K562 (cell line): ENCODE results near the gene SLC35A1. TPM values are rescaled to one million over a fixed set of nuclear protein-coding genes. Genes with fewer than 3 reads are reported as not detected.

Source experiments
- CAMTA2 ChIP-seq: fragments of 250-450 bp; sonication (Bioruptor Pico); conservative IDR thresholded peaks from 2 replicates; pipeline ENCODE4 v1.5.1; 2022
- CBX1 ChIP-seq: sonication (generic); IDR thresholded peaks from 2 replicates; pipeline ENCODE4 v1.6.1; 2016; ENCODE audit warnings: antibody characterized with exemption, low read depth, mild to moderate bottlenecking
- CHD1 ChIP-seq: fragments of 200-600 bp; sonication (generic); IDR thresholded peaks from one replicate; pipeline ENCODE4 v1.6.1; 2012; ENCODE audit warnings: mild to moderate bottlenecking, moderate library complexity, low read length, inconsistent platforms
- FOXA1 ChIP-seq: fragments of 450-650 bp; IDR thresholded peaks from 2 replicates; pipeline ENCODE4 v1.6.1; 2016; ENCODE audit warnings: mild to moderate bottlenecking, borderline replicate concordance
- HNRNPK ChIP-seq: fragments of 200-400 bp; formaldehyde crosslinking; IDR thresholded peaks from one replicate; pipeline ENCODE4 v1.6.1; 2018; ENCODE audit warnings: mild to moderate bottlenecking, low read depth, low read length; ENCODE audit not compliant: poor library complexity, severe bottlenecking
- IRF1 ChIP-seq: sonication (generic); formaldehyde crosslinking; IDR thresholded peaks from 2 replicates; pipeline ENCODE4 v1.8.0; 2022; ENCODE audit warnings: missing genetic modification reagents, mild to moderate bottlenecking, borderline replicate concordance
- JUN ChIP-seq, 2 experiments: sonication (generic) in 1 of 2; formaldehyde crosslinking in 1 of 2; IDR thresholded peaks; 2 replicates each; pipeline versions ENCODE4 v1.6.1 to v1.8.0; 2012 to 2022; ENCODE audit warnings: borderline replicate concordance in 2 of 2, mild to moderate bottlenecking in 2 of 2, improper control_type of control experiment in 1 of 2, low read depth in 1 of 2, low read length in 1 of 2, missing genetic modification reagents in 1 of 2
- JUND ChIP-seq, 2 experiments: IDR thresholded peaks; 2 replicates in 1 of 2; 3 replicates in 1 of 2; pipeline ENCODE4 v1.6.1; 2011; ENCODE audit warnings: borderline replicate concordance in 2 of 2, low read depth in 2 of 2, low read length in 2 of 2, improper control_type of control experiment in 1 of 2, missing biosample characterization in 1 of 2, missing genetic modification characterization in 1 of 2, missing genetic modification reagents in 1 of 2
- MAZ ChIP-seq, 2 experiments: fragments of 450-650 bp in 1 of 2; sonication (generic) in 1 of 2; formaldehyde crosslinking; IDR thresholded peaks in 1 of 2; conservative IDR thresholded peaks in 1 of 2; 2 replicates each; pipeline versions ENCODE4 v1.4.0 to v1.5.0; 2020; ENCODE audit warnings: mild to moderate bottlenecking in 1 of 2, missing genetic modification reagents in 1 of 2
- NBN ChIP-seq: fragments of 450-650 bp; IDR thresholded peaks from 2 replicates; pipeline ENCODE4 v1.6.1; 2016; ENCODE audit warnings: low read depth, mild to moderate bottlenecking
- NR2C2 ChIP-seq, 2 experiments: fragments of 200-800 bp in 1 of 2; sonication (Bioruptor generic) in 1 of 2; sonication (generic) in 1 of 2; formaldehyde crosslinking in 1 of 2; IDR thresholded peaks; 2 replicates each; pipeline versions ENCODE4 v1.6.1 to v1.8.0; 2016 to 2022; ENCODE audit warnings: mild to moderate bottlenecking in 1 of 2, missing compliant biosample characterization in 1 of 2, missing genetic modification characterization in 1 of 2, missing genetic modification reagents in 1 of 2
- OTX1 ChIP-seq: fragments of 450-650 bp; formaldehyde crosslinking; IDR thresholded peaks from 2 replicates; pipeline ENCODE4 v1.4.0; 2022; ENCODE audit warnings: mild to moderate bottlenecking
- PCBP1 ChIP-seq: fragments of 200-400 bp; formaldehyde crosslinking; IDR thresholded peaks from 2 replicates; pipeline ENCODE4 v1.6.1; 2018; ENCODE audit warnings: mild to moderate bottlenecking, low read depth, low read length; ENCODE audit not compliant: poor library complexity, severe bottlenecking
- SIN3A ChIP-seq, 2 experiments: fragments of 150-350 bp in 1 of 2; IDR thresholded peaks; 2 replicates each; pipeline ENCODE4 v1.6.1; 2011 to 2016; ENCODE audit warnings: borderline replicate concordance in 2 of 2, low read depth in 2 of 2, low read length in 2 of 2, mild to moderate bottlenecking in 2 of 2, moderate library complexity in 2 of 2; ENCODE audit not compliant: control insufficient read depth in 1 of 2
- SMAD4 ChIP-seq: fragments of 250-450 bp; sonication (Bioruptor Pico); conservative IDR thresholded peaks from 2 replicates; pipeline ENCODE4 v1.8.0; 2021; ENCODE audit warnings: inconsistent platforms, mild to moderate bottlenecking, moderate library complexity
- THRAP3 ChIP-seq: fragments of 450-650 bp; IDR thresholded peaks from 2 replicates; pipeline ENCODE4 v1.6.1; 2016; ENCODE audit warnings: mild to moderate bottlenecking, inconsistent platforms, borderline replicate concordance
- ZBTB17 ChIP-seq: fragments of 450-650 bp; formaldehyde crosslinking; IDR thresholded peaks from 2 replicates; pipeline ENCODE4 v1.4.0; 2020; ENCODE audit warnings: mild to moderate bottlenecking
- ZKSCAN1 ChIP-seq: fragments of 150-350 bp; IDR thresholded peaks from 2 replicates; pipeline ENCODE4 v1.6.1; 2016; ENCODE audit warnings: low read depth, low read length
- ZNF212 ChIP-seq: fragments of 450-650 bp; formaldehyde crosslinking; IDR thresholded peaks from 2 replicates; pipeline ENCODE4 v1.4.0; 2020; ENCODE audit warnings: mild to moderate bottlenecking
- ZNF263 ChIP-seq: sonication (generic); formaldehyde crosslinking; IDR thresholded peaks from 2 replicates; pipeline ENCODE4 v1.8.0; 2022; ENCODE audit warnings: mild to moderate bottlenecking, missing genetic modification reagents, borderline replicate concordance
- polyA plus RNA-seq, 8 experiments: library from polyadenylated mRNA; depleted of rRNA in 4 of 8; stranded (reverse) in 5 of 8; unstranded in 3 of 8; fragments of >200 nt; fragmentation: Nextera tagmentation in 2 of 8; fragmentation: Illumina TruSeq in 1 of 8; extraction: Ambion mirVana in 2 of 8; extraction: Trizol in 1 of 8; gene quantifications; 2 replicates each; pipeline versions ENCODE4 v1.2.1 to v1.2.3, GENCODE V29; 2011 to 2014; ENCODE audit warnings: inconsistent platforms in 1 of 8, missing spikeins in 1 of 8
- total RNA-seq, 7 experiments: library from RNA; depleted of rRNA in 6 of 7; stranded (reverse); fragments of >200 nt in 6 of 7; fragmentation: Illumina TruSeq in 2 of 7; extraction: Trizol in 2 of 7; gene quantifications; 2 replicates each; pipeline versions ENCODE4 v1.2.1 to v1.2.3, GENCODE V29; 2011 to 2021; ENCODE audit warnings: low replicate concordance in 1 of 7
- TF ChIP-seq, protein P1 (sequence below): fragments of 450-650 bp; IDR thresholded peaks from 2 replicates; pipeline ENCODE4 v1.7.1; 2018; ENCODE audit warnings: mild to moderate bottlenecking, low read depth; ENCODE audit not compliant: partially characterized antibody

The SLC35A1 gene
- total and polyA plus RNA-seq, 9 of the 15 experiments (the other 6 are each of a cell fraction or from before 2014, with no cell fraction given) = 7.5 to 37.1 (median 14.9) TPM

GRCh38 chr6:87472525-87473418, at the start of gene SLC35A1 (continued):
- TF ChIP-seq JUND (IDR thresholded peaks at IDR 0.05; ENCODE audit: borderline replicate concordance, low read depth, low read length) (no peak), JUND (tag; IDR thresholded peaks at IDR 0.05; ENCODE audit: borderline replicate concordance, low read depth, low read length) (no peak), IRF1 (CRISPR knock-in tag) (0 out of 2 replicates have a peak, but pooled peaks have one; percentile 36), HNRNPK (no peak), CHD1 (no peak), FOXA1 (no peak), ZNF212 (CRISPR knock-in tag) (no peak), CBX1 (no peak), ZKSCAN1 (no peak), PCBP1 (peak; percentile 30), NBN (peak; percentile 62; the same call in 1 of the 2 replicates), THRAP3 (no peak), CAMTA2 (CRISPR knock-in tag) (0 out of 2 replicates have a peak, but pooled peaks have one; percentile 25), JUN (IDR thresholded peaks at IDR 0.05; ENCODE audit: borderline replicate concordance, low read depth, low read length) (0 out of 2 replicates have a peak, but pooled peaks have one; percentile 14), JUN (CRISPR knock-in tag; IDR thresholded peaks at IDR 0.05; ENCODE audit: borderline replicate concordance) (peak; percentile 70; the same call in 1 of the 2 replicates), ZNF263 (peak; percentile 63; the same call in 1 of the 2 replicates), ZBTB17 (no peak), MAZ (CRISPR knock-in tag; conservative IDR thresholded peaks at IDR 0.05 in 1 of 2, IDR thresholded peaks at IDR 0.05 in 1 of 2) (peak; percentile 70 to 72; a peak in 3 of 4 replicates), NR2C2 (CRISPR knock-in tag; IDR thresholded peaks at IDR 0.05) (no peak), NR2C2 (tag; IDR thresholded peaks at IDR 0.05) (peak; percentile 80), SIN3A (IDR thresholded peaks at IDR 0.05; ENCODE audit: borderline replicate concordance in 2 of 2, control insufficient read depth in 1 of 2, low read depth in 2 of 2, low read length in 2 of 2) (peak in 1 of 2 experiments; percentile 40; a peak in 1 of 4 replicates), SMAD4 (CRISPR knock-in tag) (no peak), OTX1 (CRISPR knock-in tag) (no peak)
- TF ChIP-seq, protein P1, sequence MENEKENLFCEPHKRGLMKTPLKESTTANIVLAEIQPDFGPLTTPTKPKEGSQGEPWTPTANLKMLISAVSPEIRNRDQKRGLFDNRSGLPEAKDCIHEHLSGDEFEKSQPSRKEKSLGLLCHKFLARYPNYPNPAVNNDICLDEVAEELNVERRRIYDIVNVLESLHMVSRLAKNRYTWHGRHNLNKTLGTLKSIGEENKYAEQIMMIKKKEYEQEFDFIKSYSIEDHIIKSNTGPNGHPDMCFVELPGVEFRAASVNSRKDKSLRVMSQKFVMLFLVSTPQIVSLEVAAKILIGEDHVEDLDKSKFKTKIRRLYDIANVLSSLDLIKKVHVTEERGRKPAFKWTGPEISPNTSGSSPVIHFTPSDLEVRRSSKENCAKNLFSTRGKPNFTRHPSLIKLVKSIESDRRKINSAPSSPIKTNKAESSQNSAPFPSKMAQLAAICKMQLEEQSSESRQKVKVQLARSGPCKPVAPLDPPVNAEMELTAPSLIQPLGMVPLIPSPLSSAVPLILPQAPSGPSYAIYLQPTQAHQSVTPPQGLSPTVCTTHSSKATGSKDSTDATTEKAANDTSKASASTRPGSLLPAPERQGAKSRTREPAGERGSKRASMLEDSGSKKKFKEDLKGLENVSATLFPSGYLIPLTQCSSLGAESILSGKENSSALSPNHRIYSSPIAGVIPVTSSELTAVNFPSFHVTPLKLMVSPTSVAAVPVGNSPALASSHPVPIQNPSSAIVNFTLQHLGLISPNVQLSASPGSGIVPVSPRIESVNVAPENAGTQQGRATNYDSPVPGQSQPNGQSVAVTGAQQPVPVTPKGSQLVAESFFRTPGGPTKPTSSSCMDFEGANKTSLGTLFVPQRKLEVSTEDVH = peak; percentile 66
